Calu3 (cell line): ENCODE data around the gene SCAMP2. TPM values are rescaled to one million over a fixed set of nuclear protein-coding genes. Genes with fewer than 3 reads are reported as not detected.

Experiments used
- BruUV-seq: library from RNA; stranded (reverse); fragments of 400-500 nt; replicated peaks from 2 replicates; lab custom pipeline; 2021; lab: Mats Ljungman, UMichigan
- CTCF ChIA-PET: fragments of 300-600 bp; sonication (Branson Sonifier 250); formaldehyde crosslinking; loops from one replicate; lab custom pipeline; 2022; ENCODE audit warnings: antibody characterized with exemption; lab: Charles Lee
- DNase-seq: peaks from one replicate; pipeline ENCODE4 v3.0.0; 2022
- H3K27ac Mint-ChIP-seq: one replicate; pipeline ENCODE4 v1.8.0; 2022; ENCODE audit warnings: mixed read lengths; ENCODE audit not compliant: unreplicated experiment
- H3K27me3 Mint-ChIP-seq: one replicate; pipeline ENCODE4 v1.8.0; 2022; ENCODE audit warnings: mixed read lengths; ENCODE audit not compliant: unreplicated experiment
- H3K36me3 Mint-ChIP-seq: one replicate; pipeline ENCODE4 v1.8.0; 2022; ENCODE audit warnings: mild to moderate bottlenecking, moderate library complexity, mixed read lengths; ENCODE audit not compliant: insufficient read depth, unreplicated experiment
- H3K4me1 Mint-ChIP-seq: one replicate; pipeline ENCODE4 v1.8.0; 2022; ENCODE audit warnings: mild to moderate bottlenecking, low read depth, mixed read lengths; ENCODE audit not compliant: unreplicated experiment
- H3K4me3 Mint-ChIP-seq: one replicate; pipeline ENCODE4 v1.8.0; 2022; ENCODE audit warnings: mild to moderate bottlenecking, low read depth, moderate library complexity, mixed read lengths; ENCODE audit not compliant: unreplicated experiment
- H3K9me3 Mint-ChIP-seq: one replicate; pipeline ENCODE4 v1.8.0; 2022; ENCODE audit warnings: low read depth, mixed read lengths; ENCODE audit not compliant: unreplicated experiment
- CTCF ChIP-seq: fragments of 200-600 bp; IDR thresholded peaks from one replicate; pipeline ENCODE4 v1.8.0; 2022; ENCODE audit warnings: antibody characterized with exemption; ENCODE audit not compliant: unreplicated experiment
- intact Hi-C: fragments of 100-400 bp; cut with micrococcal nuclease; formaldehyde crosslinking; loops from one replicate; pipeline ENCODE4 v1.10.0; 2022; ENCODE audit not compliant: unreplicated experiment
- total RNA-seq: library from RNA; stranded (reverse); gene quantifications from 2 replicates; pipeline ENCODE4 v1.2.3, GENCODE V29; 2022

The SCAMP2 gene
- total RNA-seq, 1 experiment from 2014 or later, result 114 TPM

GRCh38 chr15:74816624-74817369 is 56.4 kb downstream of the SCAMP2 start:
- no peak for TF ChIP-seq CTCF
- peaks cover 37% of the 10 kb centered on the region for H3K4me1 Mint-ChIP-seq
- intact Hi-C loops, result no loop called here
- CTCF ChIA-PET, result interaction anchor here (0.7 to 1.2 kb wide), 3 partner anchors 17 to 46 kb away, joined by 3 read pairs; no protein-coding TSS in a partner anchor
- no peaks in the 10 kb centered on the region for H3K27me3 Mint-ChIP-seq
- H3K4me3 Mint-ChIP-seq, result peak overlapping the region; percentile 17
- DNase-seq, result no peak
- no peak overlapping the region for H3K27ac Mint-ChIP-seq
- H3K36me3 Mint-ChIP-seq, result peaks cover 16% of the 10 kb centered on the region
- H3K9me3 Mint-ChIP-seq, result no peaks in the 10 kb centered on the region
- BruUV-seq, result no TSS peak

- CTCF ChIA-PET, result interaction anchor here (0.6 kb wide), 1 partner anchor 290 kb away, joined by 5 read pairs; no protein-coding TSS in a partner anchor
- no peak for DNase-seq
- no peak for TF ChIP-seq CTCF
- H3K36me3 Mint-ChIP-seq, result peaks cover 16% of the 10 kb centered on the region
- no peak overlapping the region for H3K27ac Mint-ChIP-seq
- no TSS peak for BruUV-seq
- H3K9me3 Mint-ChIP-seq, result no peaks in the 10 kb centered on the region
- intact Hi-C loops, result no loop called here
- no peak overlapping the region for H3K4me3 Mint-ChIP-seq
- H3K4me1 Mint-ChIP-seq, result peaks cover 37% of the 10 kb centered on the region
- no peaks in the 10 kb centered on the region for H3K27me3 Mint-ChIP-seq
Observed at GRCh38 chr15:74815961-74816360, 57.2 kb downstream of the SCAMP2 start.

GRCh38 chr15:74815121-74815934 is 57.8 kb downstream of the SCAMP2 start:
- no TSS peak for BruUV-seq
- peak; percentile 69 for DNase-seq
- CTCF ChIA-PET, result interaction anchor here (0.6 to 0.9 kb wide), 2 partner anchors 17 to 289 kb away, joined by 3 to 5 read pairs; no protein-coding TSS in a partner anchor
- H3K27ac Mint-ChIP-seq, result no peak overlapping the region
- H3K4me3 Mint-ChIP-seq, result no peak overlapping the region
- no peaks in the 10 kb centered on the region for H3K27me3 Mint-ChIP-seq
- H3K36me3 Mint-ChIP-seq, result peaks cover 16% of the 10 kb centered on the region
- H3K4me1 Mint-ChIP-seq, result peaks cover 37% of the 10 kb centered on the region
- intact Hi-C loops, result no loop called here
- H3K9me3 Mint-ChIP-seq, result no peaks in the 10 kb centered on the region
- TF ChIP-seq CTCF, result no peak

GRCh38 chr15:74812533-74812932 is 60.6 kb downstream of the SCAMP2 start, which contains the start of gene LMAN1L:
LMAN1L (plus strand) TSS chr15:74812835; CDS start chr15:74812855, 20 bp downstream.
- CTCF ChIA-PET, result no interaction called here
- Mint-ChIP-seq H3K4me3 (no peak within 1 kb of the TSS), H3K36me3 (peaks cover 4% of the 10 kb centered on the region), H3K9me3 (no peaks in the 10 kb centered on the region), H3K4me1 (peaks cover 19% of the 10 kb centered on the region), H3K27me3 (peaks cover 16% of the 10 kb centered on the region), H3K27ac (no peak within 1 kb of the TSS)
- TF ChIP-seq CTCF, result no peak
- intact Hi-C loops, result no loop called here
- no TSS peak for BruUV-seq
- no peak for DNase-seq
